Lung (tissue), 12 donors: ENCODE data around the gene ASB6. TPM values are rescaled to one million over a fixed set of nuclear protein-coding genes. Genes with fewer than 3 reads are reported as not detected.
A peak's percentile ranks its signal among the peaks of the same experiment; 100 is the strongest.

Source experiments
- ATAC-seq: fragments of 200-7000 bp; cut with Tn5 transposase; one replicate; pipeline ENCODE4 v1.9.1; 2020; ENCODE audit warnings: moderate number of reproducible peaks; ENCODE audit not compliant: insufficient read depth, low FRiP score
- DNase-seq, 3 donors: peaks; one replicate each; pipeline ENCODE4 v3.0.0-alpha.2; 2013 to 2017
- H3K27ac ChIP-seq, 2 donors: one replicate each; pipeline ENCODE4 v1.5.1; 2013; ENCODE audit warnings: mild to moderate bottlenecking in 2 of 2, moderate library complexity in 2 of 2, control low read depth in 1 of 2, inconsistent platforms in 1 of 2, low read depth in 1 of 2, low read length in 1 of 2
- H3K27me3 ChIP-seq, 3 donors: one replicate each; pipeline ENCODE4 v1.5.1; 2013; ENCODE audit warnings: low read length in 2 of 3; ENCODE audit not compliant: control insufficient read depth in 3 of 3, insufficient read depth in 3 of 3
- H3K36me3 ChIP-seq, 4 donors: one replicate each; pipeline ENCODE4 v1.5.1; 2013; ENCODE audit warnings: low read length in 4 of 4, mild to moderate bottlenecking in 1 of 4, moderate library complexity in 1 of 4; ENCODE audit not compliant: control insufficient read depth in 4 of 4, insufficient read depth in 4 of 4
- H3K4me1 ChIP-seq, 5 donors: one replicate each; pipeline ENCODE4 v1.5.1; 2013; ENCODE audit warnings: low read length in 5 of 5, mild to moderate bottlenecking in 2 of 5, moderate library complexity in 1 of 5; ENCODE audit not compliant: control insufficient read depth in 5 of 5, insufficient read depth in 5 of 5
- H3K4me3 ChIP-seq: one replicate; pipeline ENCODE4 v1.5.1; 2013; ENCODE audit warnings: mild to moderate bottlenecking, control low read depth, moderate library complexity
- H3K9ac ChIP-seq, 2 donors: one replicate each; pipeline ENCODE4 v1.5.1; 2013; ENCODE audit warnings: low read length in 2 of 2, control low read depth in 1 of 2; ENCODE audit not compliant: insufficient read depth in 1 of 2
- H3K9me3 ChIP-seq, 4 donors: one replicate each; pipeline ENCODE4 v1.5.1; 2013; ENCODE audit warnings: low read length in 3 of 4, mild to moderate bottlenecking in 1 of 4, moderate library complexity in 1 of 4; ENCODE audit not compliant: control insufficient read depth in 4 of 4, insufficient read depth in 3 of 4
- WGBS, 2 donors: extraction: QIAGEN DNeasy Blood & Tissue Kit; methylation state at CpG; one replicate each; pipeline ENCODE4 v1.1.7; 2013; 5-methylcytosine and 5-hydroxymethylcytosine counted together
- polyA plus RNA-seq, 2 donors: library from polyadenylated mRNA; stranded (reverse); fragments of 200-250 nt; gene quantifications; one replicate each; pipeline ENCODE4 v1.2.1, GENCODE V29; 2013
- total RNA-seq, 2 donors: library from RNA; depleted of rRNA in 1 of 2; stranded (reverse); fragments of >200 nt in 1 of 2; gene quantifications; one replicate each; pipeline ENCODE4 v1.2.1, GENCODE V29; 2014 to 2021
- TF ChIP-seq, protein P1 (sequence below): IDR thresholded peaks from 2 replicates; pipeline ENCODE4 v1.5.1; 2012; ENCODE audit warnings: mild to moderate bottlenecking; ENCODE audit errors: control extremely low read depth, extremely low read depth
- donor health status: control.
- donor health status: control.
- donor health status: Bipolar disorder and iron deficiency.
- donor health status: healthy.
- donor health status: DM: yes; HTN: yes; CAD: no.

The ASB6 gene
- total and polyA plus RNA-seq, 4 donors: 11.8 to 19.5 (median 16.1) TPM

DNA sequence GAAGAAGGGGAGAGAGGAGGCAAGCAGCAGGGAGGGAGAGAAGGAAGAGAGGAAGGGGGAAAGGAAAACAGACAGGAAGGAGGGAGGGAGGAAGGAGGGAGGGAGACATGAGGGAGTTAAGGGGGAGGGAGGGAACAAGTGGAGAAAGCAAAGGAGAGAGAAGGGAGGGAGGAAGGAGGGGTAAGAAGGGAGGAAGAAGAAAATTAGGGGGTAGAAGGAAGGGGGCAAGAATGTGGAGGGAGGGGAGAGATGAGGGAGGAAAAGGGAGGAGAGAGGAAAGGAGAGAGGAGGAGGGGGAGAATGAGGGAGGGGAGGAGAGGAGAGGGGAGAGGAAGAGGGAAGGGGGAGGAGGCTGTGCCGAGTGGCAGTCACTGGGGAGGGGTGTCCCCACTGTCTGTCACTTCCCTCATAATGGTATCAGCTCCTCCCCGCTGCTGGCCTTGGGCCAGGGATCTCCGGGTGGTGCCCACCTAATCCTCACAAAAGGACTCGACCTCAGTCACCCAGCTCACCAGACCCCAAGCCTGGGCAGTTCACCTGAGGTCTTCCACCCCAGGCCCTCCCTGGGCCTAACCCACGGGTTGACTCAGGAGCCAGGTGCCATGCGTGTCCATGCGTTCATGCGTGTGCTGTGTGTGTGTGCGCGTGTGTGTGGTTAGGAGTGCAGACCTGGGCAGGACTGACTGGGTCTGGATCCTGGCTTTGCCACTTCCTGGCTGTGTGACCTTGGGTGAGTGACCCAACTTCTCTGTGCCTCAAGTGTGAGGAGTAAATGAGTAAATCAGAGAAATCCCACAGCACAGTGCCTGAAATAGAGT, 39.1 kb downstream of the ASB6 start:
- Histone ChIP-seq H3K4me1 (peaks cover 0 to 36% (median 13%) of the 10 kb centered on the region in 5 donors), H3K4me3 (no peak overlapping the region), H3K9ac (no peak overlapping the region), H3K27ac (no peak overlapping the region), H3K9me3 (no peaks in the 10 kb centered on the region), H3K36me3 (no peaks in the 10 kb centered on the region), H3K27me3 (no peaks in the 10 kb centered on the region)
- WGBS, 2 donors: 58 to 61% methylated on average over 10 of the region's 10 CpGs
- TF ChIP-seq, protein P1, sequence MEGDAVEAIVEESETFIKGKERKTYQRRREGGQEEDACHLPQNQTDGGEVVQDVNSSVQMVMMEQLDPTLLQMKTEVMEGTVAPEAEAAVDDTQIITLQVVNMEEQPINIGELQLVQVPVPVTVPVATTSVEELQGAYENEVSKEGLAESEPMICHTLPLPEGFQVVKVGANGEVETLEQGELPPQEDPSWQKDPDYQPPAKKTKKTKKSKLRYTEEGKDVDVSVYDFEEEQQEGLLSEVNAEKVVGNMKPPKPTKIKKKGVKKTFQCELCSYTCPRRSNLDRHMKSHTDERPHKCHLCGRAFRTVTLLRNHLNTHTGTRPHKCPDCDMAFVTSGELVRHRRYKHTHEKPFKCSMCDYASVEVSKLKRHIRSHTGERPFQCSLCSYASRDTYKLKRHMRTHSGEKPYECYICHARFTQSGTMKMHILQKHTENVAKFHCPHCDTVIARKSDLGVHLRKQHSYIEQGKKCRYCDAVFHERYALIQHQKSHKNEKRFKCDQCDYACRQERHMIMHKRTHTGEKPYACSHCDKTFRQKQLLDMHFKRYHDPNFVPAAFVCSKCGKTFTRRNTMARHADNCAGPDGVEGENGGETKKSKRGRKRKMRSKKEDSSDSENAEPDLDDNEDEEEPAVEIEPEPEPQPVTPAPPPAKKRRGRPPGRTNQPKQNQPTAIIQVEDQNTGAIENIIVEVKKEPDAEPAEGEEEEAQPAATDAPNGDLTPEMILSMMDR: no peak
- ATAC-seq: no peak
- peak in 1 of 3 donors; percentile 69 for DNase-seq

GRCh38 chr9:129601082-129601674, 40.8 kb downstream of the ASB6 start:
- Histone ChIP-seq H3K9ac (no peak overlapping the region), H3K36me3 (no peaks in the 10 kb centered on the region), H3K4me3 (no peak overlapping the region), H3K9me3 (no peaks in the 10 kb centered on the region), H3K4me1 (peaks cover 0 to 35% (median 12%) of the 10 kb centered on the region in 5 donors), H3K27me3 (no peaks in the 10 kb centered on the region), H3K27ac (no peak overlapping the region)
- WGBS, 2 donors: 80 to 83% methylated on average over 9 of the region's 9 CpGs
- DNase-seq (no peak), ATAC-seq (no peak)
- TF ChIP-seq, protein P1: no peak

DNA sequence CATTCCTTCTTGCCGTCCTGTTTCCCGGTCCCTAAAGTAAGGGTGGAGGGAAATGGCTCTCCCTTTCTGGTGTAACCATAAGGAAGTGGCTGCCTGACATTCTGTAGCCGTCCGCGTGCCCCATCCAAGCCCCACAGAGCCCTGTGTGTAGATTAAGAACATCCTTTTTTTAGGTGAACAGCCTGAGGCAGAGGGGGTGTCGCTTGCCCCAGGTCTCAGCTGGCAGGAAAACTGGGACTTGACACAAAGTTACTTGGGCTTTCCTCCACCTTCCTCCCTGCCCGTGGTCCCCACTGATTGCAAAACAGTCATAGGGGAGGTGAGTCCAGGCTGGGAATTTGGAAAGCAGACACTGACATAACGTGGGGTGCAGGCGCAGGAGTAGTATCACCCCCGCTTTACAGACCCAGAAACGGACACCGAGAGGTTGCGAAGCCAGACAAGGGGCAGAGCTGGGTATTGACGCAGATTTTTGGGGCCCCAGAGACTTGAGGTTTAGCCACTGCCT, 43.8 kb downstream of the ASB6 start:
- 35 to 52% methylated on average over 14 of the region's 14 CpGs for WGBS, 2 donors
- peak overlapping the region; percentile 5 to 53 for H3K9ac ChIP-seq
- no peaks in the 10 kb centered on the region for H3K27me3 ChIP-seq

More for the DNA sequence above, 43.8 kb downstream of the ASB6 start:
- TF ChIP-seq, protein P1: no peak
- Histone ChIP-seq H3K27ac (peak overlapping the region; percentile 52 to 75), H3K36me3 (no peaks in the 10 kb centered on the region), H3K4me3 (no peak overlapping the region), H3K4me1 (peaks cover 0 to 51% (median 17%) of the 10 kb centered on the region in 5 donors), H3K9me3 (no peaks in the 10 kb centered on the region)
- ATAC-seq (no peak), DNase-seq (no peak)
